Measurements from ENCODE around the gene NDOR1. TPM values are rescaled to one million over a fixed set of nuclear protein-coding genes. Genes with fewer than 3 reads are reported as not detected.
"Not testable (repeated sequence)": the region's sequence is repeated elsewhere in the genome, so short reads cannot be mapped to it uniquely, and the experiment has no call there.

NDOR1 gene
- total RNA-seq, 1 experiment from 2014 or later: 27.7 TPM

- TF ChIP-seq CTCF (conservative IDR thresholded peaks at IDR 0.05) (peak; percentile 97), EZH2 (IDR thresholded peaks at IDR 0.05; ENCODE audit: low read depth) (no peak)
- Histone ChIP-seq H3K79me2 (ENCODE audit: low read depth) (peaks cover 30% of the 10 kb centered on the region), H3K4me3 (no peak overlapping the region), H4K20me1 (ENCODE audit: insufficient read depth) (no peaks in the 10 kb centered on the region; the same call in 1 of the 2 replicates), H3K4me1 (replicated peaks; ENCODE audit: insufficient read depth) (peaks cover 25% of the 10 kb centered on the region), H3K9me3 (ENCODE audit: insufficient read depth, low read depth) (no peaks in the 10 kb centered on the region), H3K36me3 (ENCODE audit: low read depth) (no peaks in the 10 kb centered on the region), H2AFZ (no peak overlapping the region), H3K27me3 (ENCODE audit: insufficient read depth, low read depth) (no peaks in the 10 kb centered on the region), H3K4me2 (no peak overlapping the region), H3F3A (ENCODE audit: insufficient read depth, low read depth) (peaks cover 8% of the 10 kb centered on the region), H3K27ac (no peak overlapping the region), H3K9me2 (ENCODE audit: insufficient read depth) (no peaks in the 10 kb centered on the region)
- DNase-seq: peak; percentile 58 to 88
- no TSS peak for BruUV-seq (replicated peaks)
- intact Hi-C loops (cut with micrococcal nuclease; ENCODE audit: unreplicated experiment): no loop called here
- ChIA-PET POLR2A (ENCODE audit: unreplicated experiment) (interaction anchor here (0.6 to 0.8 kb wide), 7 partner anchors 13 to 479 kb away, joined by 3 to 15 read pairs (median 4); partner anchors contain the start of gene NRARP), CTCF (interaction anchor here (0.6 to 1.8 kb wide), 23 partner anchors 9 to 459 kb away, joined by 3 to 13 read pairs (median 4); partner anchors contain the start of genes NELFB, RNF224, TOR4A and TPRN)
Measured at GRCh38 chr9:137236238-137236935, 30.9 kb downstream of the NDOR1 start.

GRCh38 chr9:137236936-137237421, 31.5 kb downstream of the NDOR1 start:
- TF ChIP-seq EZH2 (IDR thresholded peaks at IDR 0.05; ENCODE audit: low read depth) (no peak), CTCF (conservative IDR thresholded peaks at IDR 0.05) (no peak)
- peaks cover 25% of the 10 kb centered on the region for H3K4me1 ChIP-seq (replicated peaks; ENCODE audit: insufficient read depth)
- no peaks in the 10 kb centered on the region for H3K9me2 ChIP-seq (ENCODE audit: insufficient read depth)
- intact Hi-C loops (cut with micrococcal nuclease; ENCODE audit: unreplicated experiment): no loop called here
- no peaks in the 10 kb centered on the region for H3K27me3 ChIP-seq (ENCODE audit: insufficient read depth, low read depth)
- H3K4me3 ChIP-seq: no peak overlapping the region
- peaks cover 12% of the 10 kb centered on the region for H3F3A ChIP-seq (ENCODE audit: insufficient read depth, low read depth)
- BruUV-seq (replicated peaks): no TSS peak
- ChIA-PET POLR2A (ENCODE audit: unreplicated experiment) (interaction anchor here (0.6 to 0.8 kb wide), 5 partner anchors 34 to 479 kb away, joined by 3 to 15 read pairs (median 7); no protein-coding TSS in a partner anchor), CTCF (interaction anchor here (0.6 to 1.8 kb wide), 22 partner anchors 10 to 459 kb away, joined by 3 to 13 read pairs (median 4); partner anchors contain the start of genes NELFB, RNF224, TOR4A and TPRN)
- no peak overlapping the region for H3K4me2 ChIP-seq
- H4K20me1 ChIP-seq (ENCODE audit: insufficient read depth): peaks cover 4% of the 10 kb centered on the region
- no peak for DNase-seq
- no peak overlapping the region for H3K27ac ChIP-seq
- no peaks in the 10 kb centered on the region for H3K9me3 ChIP-seq (ENCODE audit: insufficient read depth, low read depth)
- H2AFZ ChIP-seq: no peak overlapping the region
- peaks cover 34% of the 10 kb centered on the region for H3K79me2 ChIP-seq (ENCODE audit: low read depth)
- 0 out of 2 replicates have a peak, but pooled peaks cover 4% of the 10 kb centered on the region for H3K36me3 ChIP-seq (ENCODE audit: low read depth)

GRCh38 chr9:137237759-137238726, 32.5 kb downstream of the NDOR1 start:
- Histone ChIP-seq H3K4me1 (replicated peaks; ENCODE audit: insufficient read depth) (peaks cover 34% of the 10 kb centered on the region), H3K4me3 (no peak overlapping the region; the same call in 1 of the 2 replicates), H3K79me2 (ENCODE audit: low read depth) (peaks cover 45% of the 10 kb centered on the region), H3F3A (ENCODE audit: insufficient read depth, low read depth) (peaks cover 23% of the 10 kb centered on the region), H3K36me3 (ENCODE audit: low read depth) (0 out of 2 replicates have a peak, but pooled peaks cover 15% of the 10 kb centered on the region), H3K27me3 (ENCODE audit: insufficient read depth, low read depth) (no peaks in the 10 kb centered on the region), H2AFZ (no peak overlapping the region), H4K20me1 (ENCODE audit: insufficient read depth) (peaks cover 15% of the 10 kb centered on the region), H3K9me3 (ENCODE audit: insufficient read depth, low read depth) (no peaks in the 10 kb centered on the region), H3K9me2 (ENCODE audit: insufficient read depth) (no peaks in the 10 kb centered on the region), H3K27ac (no peak overlapping the region), H3K4me2 (0 out of 2 replicates have a peak overlapping the region, but pooled peaks have one; percentile 93)
- TF ChIP-seq CTCF (conservative IDR thresholded peaks at IDR 0.05): no peak
- TF ChIP-seq EZH2 (IDR thresholded peaks at IDR 0.05; ENCODE audit: low read depth): no peak
- POLR2A ChIA-PET (ENCODE audit: unreplicated experiment): interaction anchor here (0.5 to 0.6 kb wide), 5 partner anchors 13 to 356 kb away, joined by 3 to 6 read pairs (median 4); partner anchors contain the start of gene CYSRT1
- BruUV-seq (replicated peaks): no TSS peak
- CTCF ChIA-PET: interaction anchor here (0.6 to 1.8 kb wide), 3 partner anchors 110 to 339 kb away, joined by 3 to 6 read pairs (median 4); no protein-coding TSS in a partner anchor
- peak in 1 of 2 experiments; percentile 72 for DNase-seq
- intact Hi-C loops (cut with micrococcal nuclease; ENCODE audit: unreplicated experiment): no loop called here

GRCh38 chr9:137239541-137240200, 34.2 kb downstream of the NDOR1 start:
- H3K9me2 ChIP-seq (ENCODE audit: insufficient read depth); H3K27me3 ChIP-seq (ENCODE audit: insufficient read depth, low read depth); H3K9me3 ChIP-seq (ENCODE audit: insufficient read depth, low read depth); DNase-seq: not testable (repeated sequence)
- intact Hi-C loops (cut with micrococcal nuclease; ENCODE audit: unreplicated experiment): loop anchor here (2.0 to 5.0 kb wide), 3 partner anchors 37 to 447 kb away; partner anchors contain the start of genes TMEM141 and TOR4A
- peaks cover 29% of the 10 kb centered on the region for H4K20me1 ChIP-seq (ENCODE audit: insufficient read depth)
- ChIA-PET POLR2A (ENCODE audit: unreplicated experiment) (interaction anchor here (0.7 to 1.8 kb wide), 6 partner anchors 15 to 193 kb away, joined by 4 to 19 read pairs (median 8); partner anchors contain the start of gene NELFB), CTCF (interaction anchor here (0.8 kb wide), 2 partner anchors 33 to 193 kb away, joined by 4 to 7 read pairs; no protein-coding TSS in a partner anchor)
- BruUV-seq (replicated peaks): TSS peak; percentile 50
- peak overlapping the region; percentile 82 for H3K27ac ChIP-seq
- peaks cover 56% of the 10 kb centered on the region for H3K79me2 ChIP-seq (ENCODE audit: low read depth)
- H2AFZ ChIP-seq: peak overlapping the region; percentile 89
- H3K4me2 ChIP-seq: peak overlapping the region; percentile 93
- peaks cover 39% of the 10 kb centered on the region for H3F3A ChIP-seq (ENCODE audit: insufficient read depth, low read depth)
- peak overlapping the region; percentile 70 for H3K4me3 ChIP-seq
- H3K4me1 ChIP-seq (replicated peaks; ENCODE audit: insufficient read depth): peaks cover 39% of the 10 kb centered on the region
- peaks cover 21% of the 10 kb centered on the region; the same call in 1 of the 2 replicates for H3K36me3 ChIP-seq (ENCODE audit: low read depth)
